ENCODE data around the gene PRDX3.
A peak's percentile ranks its signal among the peaks of the same experiment; 100 is the strongest.

PRDX3 gene

DNA sequence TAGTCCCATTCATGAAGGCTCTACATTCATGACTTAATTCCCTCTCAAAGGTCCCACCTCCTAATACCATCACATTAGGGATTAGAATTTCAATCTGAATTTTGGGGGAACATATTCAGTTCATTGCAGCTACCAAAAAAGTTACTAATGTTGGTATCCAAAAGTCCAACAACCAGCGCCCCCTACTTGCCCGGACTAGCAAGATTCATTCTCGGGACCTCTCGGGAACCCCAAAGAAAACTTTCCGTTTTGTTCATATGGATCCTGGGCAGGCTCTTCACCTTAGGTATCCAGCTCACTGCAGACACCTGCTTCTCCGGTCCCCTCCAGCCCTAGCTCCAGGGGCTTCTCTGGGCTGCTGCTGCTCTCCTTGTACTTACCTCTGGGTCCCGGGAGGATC lies 19.8 kb upstream of the PRDX3 start:
- ATAC-seq, result peak; percentile 31; the same call in 2 of the 3 replicates

DNA sequence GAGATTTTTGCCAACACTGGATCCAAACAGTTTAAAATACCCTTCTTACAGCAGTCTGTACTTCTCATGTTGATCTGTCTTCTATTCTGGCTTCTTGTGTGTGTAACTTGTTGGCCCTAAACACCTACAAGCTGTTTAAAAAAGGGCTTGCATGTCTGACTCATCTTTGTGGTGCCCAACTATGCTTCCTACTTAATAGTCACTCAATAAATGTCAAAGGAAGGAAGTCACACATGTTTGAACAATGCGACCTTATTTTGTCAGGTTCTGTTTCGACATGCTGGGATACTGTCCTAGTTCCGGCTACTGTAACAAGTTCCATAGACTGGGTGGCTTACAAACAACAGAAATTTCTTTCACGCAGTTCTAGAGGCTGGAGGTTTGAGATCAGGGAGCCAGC lies 19.3 kb upstream of the PRDX3 start:
- no peak for TF ChIP-seq OSR1 (CRISPR knock-in tag; IDR thresholded peaks at IDR 0.05)
- no peak for TF ChIP-seq ZFP3 (CRISPR knock-in tag; IDR thresholded peaks at IDR 0.05)
- ATAC-seq, result no peak

More for the DNA sequence above, 19.8 kb upstream of the PRDX3 start:
- TF ChIP-seq, protein P1, sequence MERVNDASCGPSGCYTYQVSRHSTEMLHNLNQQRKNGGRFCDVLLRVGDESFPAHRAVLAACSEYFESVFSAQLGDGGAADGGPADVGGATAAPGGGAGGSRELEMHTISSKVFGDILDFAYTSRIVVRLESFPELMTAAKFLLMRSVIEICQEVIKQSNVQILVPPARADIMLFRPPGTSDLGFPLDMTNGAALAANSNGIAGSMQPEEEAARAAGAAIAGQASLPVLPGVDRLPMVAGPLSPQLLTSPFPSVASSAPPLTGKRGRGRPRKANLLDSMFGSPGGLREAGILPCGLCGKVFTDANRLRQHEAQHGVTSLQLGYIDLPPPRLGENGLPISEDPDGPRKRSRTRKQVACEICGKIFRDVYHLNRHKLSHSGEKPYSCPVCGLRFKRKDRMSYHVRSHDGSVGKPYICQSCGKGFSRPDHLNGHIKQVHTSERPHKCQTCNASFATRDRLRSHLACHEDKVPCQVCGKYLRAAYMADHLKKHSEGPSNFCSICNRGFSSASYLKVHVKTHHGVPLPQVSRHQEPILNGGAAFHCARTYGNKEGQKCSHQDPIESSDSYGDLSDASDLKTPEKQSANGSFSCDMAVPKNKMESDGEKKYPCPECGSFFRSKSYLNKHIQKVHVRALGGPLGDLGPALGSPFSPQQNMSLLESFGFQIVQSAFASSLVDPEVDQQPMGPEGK (CRISPR knock-in tag; IDR thresholded peaks at IDR 0.05; ENCODE audit: borderline replicate concordance), result no peak
- no peak for TF ChIP-seq TCF4 (CRISPR knock-in tag; IDR thresholded peaks at IDR 0.05; ENCODE audit: borderline replicate concordance)

GRCh38 chr10:119191881-119192280 lies 13.3 kb upstream of the PRDX3 start:
- ATAC-seq, result no peak
- no peak for TF ChIP-seq TOX (CRISPR knock-in tag; IDR thresholded peaks at IDR 0.05; ENCODE audit: borderline replicate concordance)
- TF ChIP-seq TCF4 (CRISPR knock-in tag; IDR thresholded peaks at IDR 0.05; ENCODE audit: borderline replicate concordance), result no peak
- TF ChIP-seq SNAI2 (CRISPR knock-in tag; IDR thresholded peaks at IDR 0.05), result no peak
- TF ChIP-seq ZNF8 (CRISPR knock-in tag; IDR thresholded peaks at IDR 0.05), result no peak
- TF ChIP-seq ZFP3 (CRISPR knock-in tag; IDR thresholded peaks at IDR 0.05), result no peak
- TF ChIP-seq ESRRG (CRISPR knock-in tag; IDR thresholded peaks at IDR 0.05), result no peak
- TF ChIP-seq, protein P1 (CRISPR knock-in tag; IDR thresholded peaks at IDR 0.05; ENCODE audit: borderline replicate concordance), result no peak
- no peak for TF ChIP-seq ZNF70 (CRISPR knock-in tag; IDR thresholded peaks at IDR 0.05)
- TF ChIP-seq ZC3H10 (CRISPR knock-in tag; IDR thresholded peaks at IDR 0.05), result no peak
- no peak for TF ChIP-seq ISL1 (CRISPR knock-in tag; IDR thresholded peaks at IDR 0.05)
- TF ChIP-seq RARB (CRISPR knock-in tag; IDR thresholded peaks at IDR 0.05), result no peak

DNA sequence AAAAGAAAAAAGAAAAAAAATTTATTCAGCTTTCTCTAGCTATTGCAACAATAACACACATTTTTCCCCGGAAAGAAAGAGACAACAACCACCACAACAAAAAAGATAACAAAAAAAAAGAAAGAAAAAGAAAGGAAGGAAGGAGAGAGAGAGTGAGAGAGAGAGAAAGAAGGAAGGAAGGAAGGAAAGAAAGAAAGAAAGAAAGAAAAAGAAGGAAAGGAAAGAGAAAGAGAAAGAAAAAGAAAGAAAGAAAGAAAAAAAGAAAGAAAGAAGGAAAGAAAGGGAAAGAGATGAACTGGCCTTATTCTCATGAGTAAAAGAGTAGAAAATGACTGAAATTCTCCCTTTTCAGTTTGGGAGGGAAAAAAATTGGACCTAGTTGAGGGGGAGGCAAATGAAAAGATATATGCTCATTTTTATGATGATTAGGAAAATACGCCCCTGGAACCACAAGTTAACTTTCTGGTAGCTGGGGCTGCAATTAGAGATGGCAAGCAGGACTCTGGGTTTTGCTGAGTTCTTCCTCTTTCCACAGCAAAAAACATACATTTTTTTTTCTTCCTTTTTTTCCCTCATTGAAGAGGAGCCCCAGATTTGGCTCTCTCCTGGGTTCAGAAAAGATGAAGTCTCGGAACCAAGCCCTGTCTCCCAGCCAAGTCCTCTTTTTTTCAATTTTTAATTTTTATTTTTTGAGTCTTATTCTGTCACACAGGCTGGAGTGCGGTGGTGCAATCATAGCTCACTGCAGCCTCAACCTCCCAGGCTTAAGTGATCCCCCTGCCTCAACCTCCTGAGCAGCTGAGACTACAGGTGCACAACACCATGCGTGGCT lies 12.6 kb upstream of the PRDX3 start:
- no peak for ATAC-seq
- TF ChIP-seq ARNTL (CRISPR knock-in tag; IDR thresholded peaks at IDR 0.05; ENCODE audit: borderline replicate concordance, low read depth) (no peak), GLIS3 (CRISPR knock-in tag; IDR thresholded peaks at IDR 0.05) (no peak), CREB5 (CRISPR knock-in tag; IDR thresholded peaks at IDR 0.05; ENCODE audit: low read depth) (no peak), TOX (CRISPR knock-in tag; IDR thresholded peaks at IDR 0.05; ENCODE audit: borderline replicate concordance) (no peak), CSDC2 (CRISPR knock-in tag; IDR thresholded peaks at IDR 0.05) (no peak), ZNF8 (CRISPR knock-in tag; IDR thresholded peaks at IDR 0.05) (no peak), BACH2 (CRISPR knock-in tag; IDR thresholded peaks at IDR 0.05; ENCODE audit: borderline replicate concordance) (no peak), ESRRG (CRISPR knock-in tag; IDR thresholded peaks at IDR 0.05) (no peak), ZC3H10 (CRISPR knock-in tag; IDR thresholded peaks at IDR 0.05) (no peak), ZFP3 (CRISPR knock-in tag; IDR thresholded peaks at IDR 0.05) (no peak), ISL1 (CRISPR knock-in tag; IDR thresholded peaks at IDR 0.05) (no peak), SNAI2 (CRISPR knock-in tag; IDR thresholded peaks at IDR 0.05) (no peak), RARB (CRISPR knock-in tag; IDR thresholded peaks at IDR 0.05) (no peak), TCF4 (CRISPR knock-in tag; IDR thresholded peaks at IDR 0.05; ENCODE audit: borderline replicate concordance) (no peak), ZNF565 (CRISPR knock-in tag; conservative IDR thresholded peaks at IDR 0.05; ENCODE audit: low read depth) (no peak), PPARA (CRISPR knock-in tag; IDR thresholded peaks at IDR 0.05; ENCODE audit: borderline replicate concordance) (no peak), POU6F1 (CRISPR knock-in tag; IDR thresholded peaks at IDR 0.05; ENCODE audit: borderline replicate concordance, low read depth) (no peak), TSHZ2 (CRISPR knock-in tag; IDR thresholded peaks at IDR 0.05) (no peak)
- TF ChIP-seq, protein P1 (CRISPR knock-in tag; IDR thresholded peaks at IDR 0.05; ENCODE audit: borderline replicate concordance), result no peak

Measured in SK-N-SH treated with all-trans-retinoic acid at 6 μM for 48 hours (cell line).